ENCODE measurements around the gene MARK1.

The MARK1 gene

DNA sequence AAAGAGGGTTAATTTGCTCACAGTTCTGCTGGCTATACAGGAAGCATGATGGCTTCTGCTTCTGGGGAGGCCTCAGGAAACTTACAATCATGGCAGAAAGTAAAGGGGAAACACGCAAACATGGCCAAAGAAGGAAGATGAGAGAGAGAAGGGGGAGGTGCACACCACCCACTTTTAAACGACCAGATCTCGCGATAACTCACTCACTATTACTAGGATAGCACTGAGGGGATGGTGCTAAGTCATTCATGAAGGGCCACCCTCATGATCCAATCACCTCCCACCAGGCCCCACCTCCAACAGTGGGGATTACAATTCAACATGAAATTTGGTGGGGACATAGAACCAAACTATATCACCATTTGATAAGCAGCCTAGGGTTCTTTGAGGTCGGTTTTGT lies 159.9 kb downstream of the MARK1 start:
- DNase-seq (ENCODE audit: low read depth, low spot score) = no peak
- TF ChIP-seq ZNF274 (IDR thresholded peaks at IDR 0.05; ENCODE audit: low read depth, low read length) (no peak), YY1 (IDR thresholded peaks at IDR 0.05; ENCODE audit: insufficient read depth, insufficient read length) (no peak), SUZ12 (IDR thresholded peaks at IDR 0.05; ENCODE audit: extremely low read depth, insufficient read depth, insufficient read length) (no peak)
- H3K4me1 ChIP-seq (ENCODE audit: insufficient read depth, insufficient read length) = peaks cover 8% of the 10 kb centered on the region
- H3K9me3 ChIP-seq (ENCODE audit: insufficient read depth, low read length) = no peaks in the 10 kb centered on the region
- no peak overlapping the region for H3K4me3 ChIP-seq (ENCODE audit: insufficient read length, low read depth)
- H3K36me3 ChIP-seq (ENCODE audit: insufficient read depth, insufficient read length, low read length) = no peaks in the 10 kb centered on the region
- H3K27me3 ChIP-seq (ENCODE audit: insufficient read depth, insufficient read length) = peaks cover 39% of the 10 kb centered on the region
- H3K9ac ChIP-seq (ENCODE audit: insufficient read length, low read depth) = no peak overlapping the region

DNA sequence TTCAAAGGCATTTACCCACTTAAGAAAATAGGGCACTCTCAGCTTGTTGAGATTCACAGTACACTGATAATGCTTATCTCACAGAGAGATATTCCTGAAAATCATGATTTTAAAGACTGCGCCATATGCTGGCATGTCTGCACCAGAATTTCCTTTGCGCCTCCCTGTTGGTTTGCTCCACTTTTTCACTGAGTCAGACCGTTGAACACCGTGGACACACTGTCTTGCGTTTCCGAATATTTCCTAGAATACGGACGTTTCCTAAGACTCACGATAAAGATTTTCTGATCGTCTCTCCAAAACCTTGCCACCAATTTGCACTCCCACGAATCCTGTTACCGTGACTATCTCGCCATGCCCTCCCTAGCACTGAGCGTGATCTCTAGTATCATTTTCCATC lies 161.7 kb downstream of the MARK1 start:
- DNase-seq (ENCODE audit: low read depth, low spot score) = no peak
- Histone ChIP-seq H3K9me3 (ENCODE audit: insufficient read depth, low read length) (no peaks in the 10 kb centered on the region), H3K9ac (ENCODE audit: insufficient read length, low read depth) (no peak overlapping the region), H3K27me3 (ENCODE audit: insufficient read depth, insufficient read length) (peaks cover 39% of the 10 kb centered on the region), H3K4me1 (ENCODE audit: insufficient read depth, insufficient read length) (peaks cover 8% of the 10 kb centered on the region), H3K36me3 (ENCODE audit: insufficient read depth, insufficient read length, low read length) (no peaks in the 10 kb centered on the region), H3K4me3 (ENCODE audit: insufficient read length, low read depth) (no peak overlapping the region)
- TF ChIP-seq YY1 (IDR thresholded peaks at IDR 0.05; ENCODE audit: insufficient read depth, insufficient read length) (no peak), SUZ12 (IDR thresholded peaks at IDR 0.05; ENCODE audit: extremely low read depth, insufficient read depth, insufficient read length) (no peak), ZNF274 (IDR thresholded peaks at IDR 0.05; ENCODE audit: low read depth, low read length) (no peak)

DNA sequence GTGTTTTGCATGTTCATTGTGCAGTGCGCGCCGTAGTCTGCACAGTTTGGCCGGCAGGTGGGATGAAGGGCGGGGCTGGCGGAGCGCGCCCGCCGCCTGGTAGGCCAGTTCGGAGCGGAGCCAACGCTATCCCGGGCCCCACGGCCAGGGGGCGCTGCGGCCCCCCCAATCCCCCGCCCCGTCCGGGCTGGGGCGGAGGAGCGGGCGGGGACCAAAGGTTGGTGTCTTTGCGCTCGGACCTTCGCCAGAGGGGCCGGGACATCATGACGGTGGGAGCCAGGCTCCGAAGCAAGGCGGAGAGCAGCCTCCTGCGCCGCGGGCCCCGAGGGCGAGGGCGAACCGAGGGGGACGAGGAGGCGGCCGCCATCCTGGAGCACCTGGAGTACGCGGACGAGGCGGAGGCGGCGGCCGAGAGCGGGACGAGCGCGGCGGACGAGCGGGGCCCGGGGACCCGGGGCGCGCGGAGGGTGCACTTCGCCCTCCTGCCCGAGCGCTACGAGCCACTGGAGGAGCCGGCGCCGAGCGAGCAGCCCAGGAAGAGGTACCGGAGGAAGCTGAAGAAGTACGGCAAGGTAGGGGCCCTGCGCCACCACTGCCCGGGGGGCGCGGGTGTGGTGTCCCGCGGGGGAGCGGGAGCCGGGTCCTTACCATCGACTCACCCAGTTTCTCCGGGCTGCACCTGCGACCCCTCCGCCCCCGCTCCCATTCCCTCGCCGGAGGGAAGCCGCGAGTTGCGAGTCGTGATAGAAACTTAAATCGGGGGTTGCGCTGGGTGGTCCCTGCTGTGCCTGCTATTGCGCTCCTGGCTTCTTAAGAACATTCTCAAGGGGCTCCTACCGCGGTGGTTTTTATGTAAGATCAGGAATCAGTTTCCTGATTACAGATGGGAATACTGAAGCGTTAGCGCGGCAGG lies 162.5 kb downstream of the MARK1 start, which contains the start of gene C1orf115:
Gene C1orf115, plus strand, starts transcription at position 224 of the 913 bp plus-strand sequence. Its CDS starts 40 bp downstream, at position 264.
- peak; percentile 88 for DNase-seq (ENCODE audit: low read depth, low spot score)

DNA sequence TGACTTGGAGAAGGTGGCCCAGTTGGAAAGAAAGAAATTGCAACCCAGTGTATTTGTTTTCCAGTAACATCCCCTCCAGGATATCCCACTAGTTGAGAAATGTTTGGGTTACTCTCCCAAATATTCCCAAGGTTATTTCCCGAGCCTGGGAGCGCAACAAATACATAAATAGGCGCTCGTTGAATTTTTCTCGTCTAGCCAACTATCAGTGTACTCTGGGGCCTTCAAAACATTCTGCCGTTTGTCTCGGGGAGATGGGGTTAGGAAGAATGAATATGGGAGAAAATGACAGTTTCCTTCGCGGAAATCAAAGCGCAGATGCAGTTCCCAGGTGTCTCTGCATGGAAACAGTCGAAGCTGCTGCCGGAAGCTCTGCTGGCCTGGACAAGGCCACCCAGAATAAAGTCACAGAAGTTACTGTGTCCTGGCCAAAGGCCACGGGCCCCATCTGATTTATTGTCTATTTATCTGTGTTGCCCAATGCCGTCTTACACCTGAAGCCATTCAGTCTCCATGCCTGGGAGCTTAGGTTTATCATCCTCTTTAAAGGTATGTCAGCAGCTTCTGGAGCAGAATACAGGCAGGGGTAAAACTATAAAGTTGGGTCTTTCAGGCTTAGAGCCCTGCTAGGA lies 163.2 kb downstream of the MARK1 start:
- no peak for DNase-seq (ENCODE audit: low read depth, low spot score)
- Histone ChIP-seq H3K4me3 (ENCODE audit: insufficient read length, low read depth) (peak overlapping the region; percentile 80), H3K27me3 (ENCODE audit: insufficient read depth, insufficient read length) (peaks cover 39% of the 10 kb centered on the region), H3K4me1 (ENCODE audit: insufficient read depth, insufficient read length) (peaks cover 8% of the 10 kb centered on the region), H3K36me3 (ENCODE audit: insufficient read depth, insufficient read length, low read length) (no peaks in the 10 kb centered on the region), H3K9ac (ENCODE audit: insufficient read length, low read depth) (no peak overlapping the region), H3K9me3 (ENCODE audit: insufficient read depth, low read length) (no peaks in the 10 kb centered on the region)
- TF ChIP-seq SUZ12 (IDR thresholded peaks at IDR 0.05; ENCODE audit: extremely low read depth, insufficient read depth, insufficient read length) (no peak), ZNF274 (IDR thresholded peaks at IDR 0.05; ENCODE audit: low read depth, low read length) (no peak), YY1 (IDR thresholded peaks at IDR 0.05; ENCODE audit: insufficient read depth, insufficient read length) (no peak)

More for the DNA sequence above, 162.5 kb downstream of the MARK1 start, which contains the start of gene C1orf115:
- H3K4me1 ChIP-seq (ENCODE audit: insufficient read depth, insufficient read length) = peaks cover 8% of the 10 kb centered on the region
- peaks cover 39% of the 10 kb centered on the region for H3K27me3 ChIP-seq (ENCODE audit: insufficient read depth, insufficient read length)
- no peaks in the 10 kb centered on the region for H3K36me3 ChIP-seq (ENCODE audit: insufficient read depth, insufficient read length, low read length)
- no peak for TF ChIP-seq ZNF274 (IDR thresholded peaks at IDR 0.05; ENCODE audit: low read depth, low read length)
- no peak for TF ChIP-seq SUZ12 (IDR thresholded peaks at IDR 0.05; ENCODE audit: extremely low read depth, insufficient read depth, insufficient read length)
- no peak for TF ChIP-seq YY1 (IDR thresholded peaks at IDR 0.05; ENCODE audit: insufficient read depth, insufficient read length)
- H3K9me3 ChIP-seq (ENCODE audit: insufficient read depth, low read length) = no peaks in the 10 kb centered on the region
- peak within 1 kb of the TSS; percentile 79 for H3K9ac ChIP-seq (ENCODE audit: insufficient read length, low read depth)
- peak within 1 kb of the TSS; percentile 80 for H3K4me3 ChIP-seq (ENCODE audit: insufficient read length, low read depth)

DNA sequence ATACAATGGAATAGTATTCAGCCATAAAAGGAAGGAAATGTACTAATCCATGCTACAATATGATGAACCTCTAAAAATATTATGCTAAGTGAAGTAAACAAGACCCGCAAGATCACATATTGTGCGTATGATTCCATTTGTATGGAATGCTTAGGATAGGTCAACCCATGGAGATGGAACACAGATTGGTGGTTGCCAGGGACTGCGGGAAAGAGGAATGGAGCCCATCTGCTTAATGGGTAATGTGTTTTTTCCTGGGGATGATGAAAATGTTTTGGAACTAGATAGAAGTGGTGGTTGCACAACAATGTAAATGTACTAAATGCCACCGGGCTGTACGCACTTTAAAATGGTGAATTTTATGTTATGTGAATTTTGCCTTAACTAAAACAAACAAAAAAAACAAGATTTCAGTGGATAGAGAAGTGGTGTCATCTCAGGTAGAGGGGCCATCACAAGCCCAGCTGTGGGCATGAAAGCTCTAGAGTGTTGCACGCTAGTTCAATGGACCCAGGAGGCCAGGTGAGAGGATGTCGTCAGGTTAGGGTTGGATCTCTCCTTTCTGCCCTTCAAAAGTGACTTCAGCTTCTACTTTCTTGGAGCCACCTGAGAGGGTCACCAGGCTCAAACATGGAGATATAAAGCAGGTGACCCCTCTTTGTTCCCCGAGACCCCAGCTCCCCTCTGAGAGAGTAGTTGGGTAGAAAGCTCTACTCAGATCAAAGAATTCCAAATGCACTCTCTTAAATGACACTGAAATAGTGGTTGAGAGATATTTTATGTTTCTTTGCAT lies 164.7 kb downstream of the MARK1 start:
- peaks cover 10% of the 10 kb centered on the region for H3K4me1 ChIP-seq (ENCODE audit: insufficient read depth, insufficient read length)
- no peak overlapping the region for H3K9ac ChIP-seq (ENCODE audit: insufficient read length, low read depth)
- DNase-seq (ENCODE audit: low read depth, low spot score) = no peak
- no peak overlapping the region for H3K4me3 ChIP-seq (ENCODE audit: insufficient read length, low read depth)
- H3K9me3 ChIP-seq (ENCODE audit: insufficient read depth, low read length) = peaks cover 2% of the 10 kb centered on the region; the same call in 1 of the 2 replicates
- TF ChIP-seq ZNF274 (IDR thresholded peaks at IDR 0.05; ENCODE audit: low read depth, low read length) (no peak), SUZ12 (IDR thresholded peaks at IDR 0.05; ENCODE audit: extremely low read depth, insufficient read depth, insufficient read length) (no peak), YY1 (IDR thresholded peaks at IDR 0.05; ENCODE audit: insufficient read depth, insufficient read length) (no peak)
- H3K36me3 ChIP-seq (ENCODE audit: insufficient read depth, insufficient read length, low read length) = no peaks in the 10 kb centered on the region
- H3K27me3 ChIP-seq (ENCODE audit: insufficient read depth, insufficient read length) = peaks cover 39% of the 10 kb centered on the region

DNA sequence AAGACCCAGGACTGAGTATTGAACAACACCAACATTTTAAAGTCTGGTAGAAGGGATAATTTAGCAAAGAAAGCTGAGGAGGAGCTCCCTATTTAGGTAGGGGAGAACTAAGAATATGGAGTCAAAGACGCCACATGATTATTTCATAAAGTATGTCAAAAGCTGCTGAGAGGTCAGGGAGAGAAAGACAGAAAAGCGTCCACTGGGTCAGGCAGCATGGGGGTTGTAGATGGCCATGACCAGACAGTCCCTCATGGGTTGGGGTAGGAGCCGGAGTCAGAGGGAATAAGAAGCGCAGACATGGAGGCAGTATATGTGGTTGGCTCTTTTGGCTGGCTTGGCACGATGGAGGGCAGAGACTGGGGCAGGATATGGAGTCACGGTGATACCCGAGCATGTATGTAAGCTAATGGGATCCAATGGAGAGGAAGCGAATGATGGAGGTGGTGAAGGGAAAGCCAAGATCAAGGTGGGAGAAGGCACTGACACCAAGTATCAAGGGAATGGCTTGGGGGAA lies 167.0 kb downstream of the MARK1 start:
- Histone ChIP-seq H3K9ac (ENCODE audit: insufficient read length, low read depth) (no peak overlapping the region), H3K9me3 (ENCODE audit: insufficient read depth, low read length) (peaks cover 4% of the 10 kb centered on the region; the same call in 1 of the 2 replicates), H3K27me3 (ENCODE audit: insufficient read depth, insufficient read length) (peaks cover 28% of the 10 kb centered on the region), H3K4me3 (ENCODE audit: insufficient read length, low read depth) (no peak overlapping the region), H3K4me1 (ENCODE audit: insufficient read depth, insufficient read length) (peaks cover 15% of the 10 kb centered on the region), H3K36me3 (ENCODE audit: insufficient read depth, insufficient read length, low read length) (no peaks in the 10 kb centered on the region)
- TF ChIP-seq YY1 (IDR thresholded peaks at IDR 0.05; ENCODE audit: insufficient read depth, insufficient read length) (no peak), ZNF274 (IDR thresholded peaks at IDR 0.05; ENCODE audit: low read depth, low read length) (no peak), SUZ12 (IDR thresholded peaks at IDR 0.05; ENCODE audit: extremely low read depth, insufficient read depth, insufficient read length) (no peak)
- no peak for DNase-seq (ENCODE audit: low read depth, low spot score)
